Osteocyte (in vitro differentiated cells): ENCODE results near the gene NUP98. TPM values are rescaled to one million over a fixed set of nuclear protein-coding genes. Genes with fewer than 3 reads are reported as not detected.

Source experiments
- DNase-seq: peaks from one replicate; pipeline ENCODE4 v3.0.0; 2021; ENCODE audit warnings: mixed read lengths; ENCODE audit not compliant: unreplicated experiment; ENCODE audit errors: extremely low spot score
- H3K27ac Mint-ChIP-seq: one replicate; pipeline ENCODE4 v1.8.0; 2021; ENCODE audit warnings: mild to moderate bottlenecking, mixed read lengths; ENCODE audit not compliant: unreplicated experiment
- H3K27me3 Mint-ChIP-seq: one replicate; pipeline ENCODE4 v1.8.0; 2021; ENCODE audit warnings: mixed read lengths; ENCODE audit not compliant: unreplicated experiment
- H3K36me3 Mint-ChIP-seq: one replicate; pipeline ENCODE4 v1.8.0; 2021; ENCODE audit warnings: mixed read lengths; ENCODE audit not compliant: unreplicated experiment
- H3K4me1 Mint-ChIP-seq: one replicate; pipeline ENCODE4 v1.8.0; 2021; ENCODE audit warnings: mixed read lengths; ENCODE audit not compliant: unreplicated experiment
- H3K4me3 Mint-ChIP-seq: one replicate; pipeline ENCODE4 v1.8.0; 2021; ENCODE audit warnings: mild to moderate bottlenecking, moderate library complexity, mixed read lengths; ENCODE audit not compliant: unreplicated experiment
- H3K9me3 Mint-ChIP-seq: one replicate; pipeline ENCODE4 v1.8.0; 2021; ENCODE audit warnings: mixed read lengths; ENCODE audit not compliant: unreplicated experiment
- CTCF ChIP-seq: fragments of 200-600 bp; sonication (generic); IDR thresholded peaks from 2 replicates; pipeline ENCODE4 v1.5.0; 2021; ENCODE audit warnings: antibody characterized with exemption, mild to moderate bottlenecking, moderate library complexity
- total RNA-seq: library from RNA; stranded (reverse); gene quantifications from 2 replicates; pipeline ENCODE4 v1.2.1, GENCODE V29; 2021

The NUP98 gene
- total RNA-seq, 1 donor from 2014 or later, result 68.9 TPM

GRCh38 chr11:3823762-3824506 is 26.6 kb upstream of the NUP98 start:
- DNase-seq, result no peak

GRCh38 chr11:3823303-3823702 is 25.9 kb upstream of the NUP98 start:
- H3K36me3 Mint-ChIP-seq, result peaks cover 16% of the 10 kb centered on the region
- no peak overlapping the region for H3K27ac Mint-ChIP-seq
- DNase-seq, result no peak
- H3K4me3 Mint-ChIP-seq, result no peak overlapping the region
- no peaks in the 10 kb centered on the region for H3K9me3 Mint-ChIP-seq
- H3K27me3 Mint-ChIP-seq, result no peaks in the 10 kb centered on the region
- TF ChIP-seq CTCF, result no peak
- peaks cover 2% of the 10 kb centered on the region for H3K4me1 Mint-ChIP-seq

More at GRCh38 chr11:3823762-3824506, 26.6 kb upstream of the NUP98 start:
- Mint-ChIP-seq H3K4me3 (no peak overlapping the region), H3K9me3 (no peaks in the 10 kb centered on the region), H3K36me3 (peaks cover 16% of the 10 kb centered on the region), H3K4me1 (peaks cover 2% of the 10 kb centered on the region), H3K27me3 (no peaks in the 10 kb centered on the region), H3K27ac (no peak overlapping the region)
- TF ChIP-seq CTCF, result no peak

GRCh38 chr11:3822312-3822711 is 25.0 kb upstream of the NUP98 start:
- Mint-ChIP-seq H3K27ac (no peak overlapping the region), H3K27me3 (no peaks in the 10 kb centered on the region)

GRCh38 chr11:3820971-3821370 is 23.6 kb upstream of the NUP98 start:
- no peak overlapping the region for H3K27ac Mint-ChIP-seq
- no peak overlapping the region for H3K4me3 Mint-ChIP-seq
- H3K9me3 Mint-ChIP-seq, result no peaks in the 10 kb centered on the region
- peaks cover 2% of the 10 kb centered on the region for H3K4me1 Mint-ChIP-seq
- H3K36me3 Mint-ChIP-seq, result peaks cover 5% of the 10 kb centered on the region
- no peak for TF ChIP-seq CTCF
- H3K27me3 Mint-ChIP-seq, result no peaks in the 10 kb centered on the region
- no peak for DNase-seq

More at GRCh38 chr11:3822312-3822711, 25.0 kb upstream of the NUP98 start:
- DNase-seq, result no peak
- Mint-ChIP-seq H3K4me3 (no peak overlapping the region), H3K9me3 (no peaks in the 10 kb centered on the region), H3K36me3 (peaks cover 10% of the 10 kb centered on the region), H3K4me1 (peaks cover 2% of the 10 kb centered on the region)
- TF ChIP-seq CTCF, result no peak

- DNase-seq, result no peak
- peaks cover 2% of the 10 kb centered on the region for H3K36me3 Mint-ChIP-seq
- TF ChIP-seq CTCF, result no peak
Observed at GRCh38 chr11:3817181-3817800, 19.9 kb upstream of the NUP98 start.

More at GRCh38 chr11:3817181-3817800, 19.9 kb upstream of the NUP98 start:
- no peaks in the 10 kb centered on the region for H3K4me1 Mint-ChIP-seq
- H3K4me3 Mint-ChIP-seq, result no peak overlapping the region
- no peaks in the 10 kb centered on the region for H3K27me3 Mint-ChIP-seq
- H3K9me3 Mint-ChIP-seq, result no peaks in the 10 kb centered on the region
- H3K27ac Mint-ChIP-seq, result no peak overlapping the region
